Neural progenitor cell (in vitro differentiated cells): ENCODE data around the gene ARHGAP31. TPM values are rescaled to one million over a fixed set of nuclear protein-coding genes. Genes with fewer than 3 reads are reported as not detected.

Experiments used
- DNase-seq: peaks from one replicate; pipeline ENCODE4 v3.0.0-alpha.2; 2016; ENCODE audit warnings: low spot score
- H2AFZ ChIP-seq: fragments of 200-600 bp; sonication (generic); replicated peaks from 2 replicates; pipeline ENCODE4 v1.6.1; 2016; ENCODE audit warnings: antibody characterized with exemption
- H3F3A ChIP-seq: fragments of 200-600 bp; sonication (generic); 2 replicates; pipeline ENCODE4 v1.6.1; 2016; ENCODE audit warnings: antibody characterized with exemption, low read depth
- H3K27ac ChIP-seq: fragments of 200-600 bp; sonication (generic); 2 replicates; pipeline ENCODE4 v1.5.1; 2016; ENCODE audit warnings: mild to moderate bottlenecking
- H3K27me3 ChIP-seq: fragments of 200-600 bp; sonication (generic); 2 replicates; pipeline ENCODE4 v1.6.1; 2016; ENCODE audit warnings: mild to moderate bottlenecking, moderate library complexity
- H3K36me3 ChIP-seq: fragments of 200-600 bp; sonication (generic); 2 replicates; pipeline ENCODE4 v1.5.1; 2016
- H3K4me1 ChIP-seq: fragments of 200-600 bp; sonication (generic); 2 replicates; pipeline ENCODE4 v1.6.1; 2016; ENCODE audit warnings: mixed run types
- H3K4me2 ChIP-seq: fragments of 200-600 bp; sonication (generic); 2 replicates; pipeline ENCODE4 v1.6.1; 2016
- H3K4me3 ChIP-seq: fragments of 200-600 bp; sonication (generic); 2 replicates; pipeline ENCODE4 v1.5.1; 2016
- H3K79me2 ChIP-seq: fragments of 200-600 bp; sonication (generic); 2 replicates; pipeline ENCODE4 v1.6.1; 2016; ENCODE audit warnings: low read depth
- H3K9ac ChIP-seq: fragments of 200-600 bp; sonication (generic); 2 replicates; pipeline ENCODE4 v1.6.1; 2016
- H3K9me3 ChIP-seq: fragments of 200-600 bp; sonication (generic); 2 replicates; pipeline ENCODE4 v1.5.1; 2016; ENCODE audit warnings: low read depth
- H4K20me1 ChIP-seq: fragments of 200-600 bp; sonication (generic); 2 replicates; pipeline ENCODE4 v1.6.1; 2016; ENCODE audit warnings: low read depth
- H3K27ac Mint-ChIP-seq: 3 replicates; pipeline ENCODE4 v1.8.0; 2021; ENCODE audit warnings: mixed read lengths
- H3K27me3 Mint-ChIP-seq: 2 replicates; pipeline ENCODE4 v1.8.0; 2022; ENCODE audit warnings: low read depth, mild to moderate bottlenecking, inconsistent platforms, moderate library complexity, mixed read lengths; ENCODE audit not compliant: insufficient read depth
- H3K36me3 Mint-ChIP-seq: 3 replicates; pipeline ENCODE4 v1.8.0; 2021; ENCODE audit warnings: mixed read lengths
- H3K4me1 Mint-ChIP-seq: 3 replicates; pipeline ENCODE4 v1.8.0; 2021; ENCODE audit warnings: mixed read lengths
- H3K4me3 Mint-ChIP-seq: 3 replicates; pipeline ENCODE4 v1.8.0; 2021; ENCODE audit warnings: mild to moderate bottlenecking, moderate library complexity, mixed read lengths
- H3K9me3 Mint-ChIP-seq: 3 replicates; pipeline ENCODE4 v1.8.0; 2020; ENCODE audit warnings: mixed read lengths
- CTCF ChIP-seq: fragments of 200-600 bp; sonication (generic); IDR thresholded peaks from 2 replicates; pipeline ENCODE4 v1.5.1; 2017; ENCODE audit warnings: antibody characterized with exemption, mild to moderate bottlenecking
- EZH2 ChIP-seq: fragments of 200-600 bp; sonication (generic); IDR thresholded peaks from 2 replicates; pipeline ENCODE4 v1.6.1; 2017; ENCODE audit warnings: antibody characterized with exemption, mild to moderate bottlenecking, moderate library complexity
- EZH2phosphoT487 ChIP-seq: fragments of 200-600 bp; sonication (generic); IDR thresholded peaks from 2 replicates; pipeline ENCODE4 v1.6.1; 2017; ENCODE audit warnings: antibody characterized with exemption
- total RNA-seq: library from RNA; depleted of rRNA; stranded (reverse); fragments of >200 nt; gene quantifications from 2 replicates; pipeline ENCODE4 v1.2.3, GENCODE V29; 2015; ENCODE audit warnings: low replicate concordance

The ARHGAP31 gene
- total RNA-seq, 1 donor from 2014 or later = 0.13 TPM

- Mint-ChIP-seq H3K27me3 (no peaks in the 10 kb centered on the region), H3K27ac (no peak overlapping the region), H3K4me3 (no peak overlapping the region), H3K9me3 (peaks cover 3% of the 10 kb centered on the region), H3K36me3 (peaks cover 49% of the 10 kb centered on the region), H3K4me1 (no peaks in the 10 kb centered on the region)
- no peaks in the 10 kb centered on the region for H3K9me3 ChIP-seq
- no peak overlapping the region for H3K9ac ChIP-seq
- H4K20me1 ChIP-seq = no peaks in the 10 kb centered on the region
- H3K27me3 ChIP-seq = no peaks in the 10 kb centered on the region
- H3K4me1 ChIP-seq = no peaks in the 10 kb centered on the region
- no peak overlapping the region for H3K27ac ChIP-seq
- H3K4me3 ChIP-seq = no peak overlapping the region
- H3K36me3 ChIP-seq = no peaks in the 10 kb centered on the region
- no peak overlapping the region for H2AFZ ChIP-seq
- H3K79me2 ChIP-seq = no peaks in the 10 kb centered on the region
- no peak for DNase-seq
- TF ChIP-seq EZH2phosphoT487 = no peak
- TF ChIP-seq CTCF = no peak
- TF ChIP-seq EZH2 = no peak
- H3F3A ChIP-seq = no peaks in the 10 kb centered on the region
- H3K4me2 ChIP-seq = no peak overlapping the region
These were observed 150.4 kb downstream of the ARHGAP31 start for GRCh38 chr3:119444590-119444989.

GRCh38 chr3:119453822-119454221 lies 159.6 kb downstream of the ARHGAP31 start:
- Histone ChIP-seq H3K9me3 (no peaks in the 10 kb centered on the region), H3K4me3 (no peak overlapping the region), H4K20me1 (no peaks in the 10 kb centered on the region), H3K4me1 (no peaks in the 10 kb centered on the region), H3K4me2 (no peak overlapping the region), H2AFZ (no peak overlapping the region), H3K79me2 (peaks cover 9% of the 10 kb centered on the region), H3F3A (no peaks in the 10 kb centered on the region), H3K27ac (no peak overlapping the region), H3K9ac (no peak overlapping the region), H3K36me3 (peaks cover 25% of the 10 kb centered on the region), H3K27me3 (no peaks in the 10 kb centered on the region)
- Mint-ChIP-seq H3K9me3 (no peaks in the 10 kb centered on the region), H3K27ac (no peak overlapping the region), H3K27me3 (no peaks in the 10 kb centered on the region), H3K4me3 (no peak overlapping the region), H3K4me1 (no peaks in the 10 kb centered on the region), H3K36me3 (peaks cover 18% of the 10 kb centered on the region)
- no peak for DNase-seq
- TF ChIP-seq CTCF (no peak), EZH2 (no peak), EZH2phosphoT487 (no peak)

- TF ChIP-seq EZH2phosphoT487 (no peak), EZH2 (no peak), CTCF (no peak)
- Histone ChIP-seq H2AFZ (no peak overlapping the region), H3K27me3 (no peaks in the 10 kb centered on the region), H3K27ac (no peak overlapping the region), H3K4me3 (no peak overlapping the region), H3K9me3 (no peaks in the 10 kb centered on the region), H3K79me2 (peaks cover 27% of the 10 kb centered on the region), H3K4me2 (no peak overlapping the region), H3F3A (no peaks in the 10 kb centered on the region), H3K36me3 (peaks cover 27% of the 10 kb centered on the region), H4K20me1 (no peaks in the 10 kb centered on the region), H3K9ac (no peak overlapping the region), H3K4me1 (no peaks in the 10 kb centered on the region)
- H3K27ac Mint-ChIP-seq = no peak overlapping the region
- H3K4me3 Mint-ChIP-seq = no peak overlapping the region
- H3K36me3 Mint-ChIP-seq = peaks cover 23% of the 10 kb centered on the region
- no peak for DNase-seq
- peaks cover 4% of the 10 kb centered on the region for H3K4me1 Mint-ChIP-seq
- no peaks in the 10 kb centered on the region for H3K9me3 Mint-ChIP-seq
- H3K27me3 Mint-ChIP-seq = no peaks in the 10 kb centered on the region
These were observed 162.3 kb downstream of the ARHGAP31 start for GRCh38 chr3:119456469-119456868.

- TF ChIP-seq CTCF = no peak
- no peak for TF ChIP-seq EZH2
- no peak for TF ChIP-seq EZH2phosphoT487
- Histone ChIP-seq H3K9ac (no peak overlapping the region), H4K20me1 (no peaks in the 10 kb centered on the region), H3K36me3 (peaks cover 26% of the 10 kb centered on the region), H3K79me2 (peaks cover 35% of the 10 kb centered on the region), H3K27ac (no peak overlapping the region), H3K4me1 (peaks cover 5% of the 10 kb centered on the region), H3K4me3 (no peak overlapping the region), H2AFZ (no peak overlapping the region), H3K4me2 (no peak overlapping the region), H3K27me3 (no peaks in the 10 kb centered on the region), H3K9me3 (no peaks in the 10 kb centered on the region), H3F3A (no peaks in the 10 kb centered on the region)
- Mint-ChIP-seq H3K9me3 (no peaks in the 10 kb centered on the region), H3K36me3 (peaks cover 24% of the 10 kb centered on the region), H3K27me3 (no peaks in the 10 kb centered on the region), H3K27ac (no peak overlapping the region), H3K4me3 (no peak overlapping the region), H3K4me1 (peaks cover 10% of the 10 kb centered on the region)
- no peak for DNase-seq
These were observed 163.1 kb downstream of the ARHGAP31 start for GRCh38 chr3:119457246-119457645.
